Lung (tissue), 12 donors: ENCODE measurements around the gene MAN2A2. TPM values are rescaled to one million over a fixed set of nuclear protein-coding genes. Genes with fewer than 3 reads are reported as not detected.

ENCODE experiments used
- ATAC-seq: fragments of 200-7000 bp; cut with Tn5 transposase; one replicate; pipeline ENCODE4 v1.9.1; 2020; ENCODE audit warnings: moderate number of reproducible peaks; ENCODE audit not compliant: insufficient read depth, low FRiP score
- DNase-seq, 3 donors: peaks; one replicate each; pipeline ENCODE4 v3.0.0-alpha.2; 2013 to 2017
- H3K27ac ChIP-seq, 2 donors: one replicate each; pipeline ENCODE4 v1.5.1; 2013; ENCODE audit warnings: mild to moderate bottlenecking in 2 of 2, moderate library complexity in 2 of 2, control low read depth in 1 of 2, inconsistent platforms in 1 of 2, low read depth in 1 of 2, low read length in 1 of 2
- H3K27me3 ChIP-seq, 3 donors: one replicate each; pipeline ENCODE4 v1.5.1; 2013; ENCODE audit warnings: low read length in 2 of 3; ENCODE audit not compliant: control insufficient read depth in 3 of 3, insufficient read depth in 3 of 3
- H3K36me3 ChIP-seq, 4 donors: one replicate each; pipeline ENCODE4 v1.5.1; 2013; ENCODE audit warnings: low read length in 4 of 4, mild to moderate bottlenecking in 1 of 4, moderate library complexity in 1 of 4; ENCODE audit not compliant: control insufficient read depth in 4 of 4, insufficient read depth in 4 of 4
- H3K4me1 ChIP-seq, 5 donors: one replicate each; pipeline ENCODE4 v1.5.1; 2013; ENCODE audit warnings: low read length in 5 of 5, mild to moderate bottlenecking in 2 of 5, moderate library complexity in 1 of 5; ENCODE audit not compliant: control insufficient read depth in 5 of 5, insufficient read depth in 5 of 5
- H3K4me3 ChIP-seq: one replicate; pipeline ENCODE4 v1.5.1; 2013; ENCODE audit warnings: mild to moderate bottlenecking, control low read depth, moderate library complexity
- H3K9ac ChIP-seq, 2 donors: one replicate each; pipeline ENCODE4 v1.5.1; 2013; ENCODE audit warnings: low read length in 2 of 2, control low read depth in 1 of 2; ENCODE audit not compliant: insufficient read depth in 1 of 2
- H3K9me3 ChIP-seq, 4 donors: one replicate each; pipeline ENCODE4 v1.5.1; 2013; ENCODE audit warnings: low read length in 3 of 4, mild to moderate bottlenecking in 1 of 4, moderate library complexity in 1 of 4; ENCODE audit not compliant: control insufficient read depth in 4 of 4, insufficient read depth in 3 of 4
- WGBS, 2 donors: extraction: QIAGEN DNeasy Blood & Tissue Kit; methylation state at CpG; one replicate each; pipeline ENCODE4 v1.1.7; 2013; 5-methylcytosine and 5-hydroxymethylcytosine counted together
- polyA plus RNA-seq, 2 donors: library from polyadenylated mRNA; stranded (reverse); fragments of 200-250 nt; gene quantifications; one replicate each; pipeline ENCODE4 v1.2.1, GENCODE V29; 2013
- total RNA-seq, 2 donors: library from RNA; depleted of rRNA in 1 of 2; stranded (reverse); fragments of >200 nt in 1 of 2; gene quantifications; one replicate each; pipeline ENCODE4 v1.2.1, GENCODE V29; 2014 to 2021
- TF ChIP-seq, protein P1 (sequence below): IDR thresholded peaks from 2 replicates; pipeline ENCODE4 v1.5.1; 2012; ENCODE audit warnings: mild to moderate bottlenecking; ENCODE audit errors: control extremely low read depth, extremely low read depth
- donor health status: control.
- donor health status: control.
- donor health status: Bipolar disorder and iron deficiency.
- donor health status: healthy.
- donor health status: DM: yes; HTN: yes; CAD: no.

The MAN2A2 gene
- total and polyA plus RNA-seq, 4 donors, result 34.1 to 82.9 (median 60.1) TPM

DNA sequence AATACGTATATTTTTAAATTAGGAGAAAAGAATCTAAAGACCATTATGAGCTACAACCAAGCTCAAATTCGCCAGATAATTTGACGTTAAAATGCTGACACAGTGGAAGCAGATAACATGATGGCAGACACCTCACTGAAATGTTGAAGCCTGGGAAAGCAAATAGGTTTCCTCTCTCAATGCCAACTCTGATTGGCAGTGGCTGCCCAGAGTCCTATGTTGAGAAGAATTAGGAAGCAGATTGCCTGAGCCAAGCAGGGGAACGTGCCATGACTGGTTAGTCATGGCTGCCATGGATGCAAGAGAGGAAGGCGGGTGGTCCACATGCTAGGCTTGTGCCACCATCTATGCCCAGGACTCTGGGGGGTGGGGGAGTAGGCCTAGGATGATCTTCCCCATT lies 35.2 kb downstream of the MAN2A2 start:
- Histone ChIP-seq H3K36me3 (peaks cover 15 to 41% (median 33%) of the 10 kb centered on the region in 4 donors), H3K27me3 (no peaks in the 10 kb centered on the region), H3K4me1 (peaks cover 0 to 18% (median 7%) of the 10 kb centered on the region in 5 donors), H3K9me3 (no peaks in the 10 kb centered on the region), H3K9ac (no peak overlapping the region), H3K4me3 (no peak overlapping the region), H3K27ac (no peak overlapping the region)
- TF ChIP-seq, protein P1, sequence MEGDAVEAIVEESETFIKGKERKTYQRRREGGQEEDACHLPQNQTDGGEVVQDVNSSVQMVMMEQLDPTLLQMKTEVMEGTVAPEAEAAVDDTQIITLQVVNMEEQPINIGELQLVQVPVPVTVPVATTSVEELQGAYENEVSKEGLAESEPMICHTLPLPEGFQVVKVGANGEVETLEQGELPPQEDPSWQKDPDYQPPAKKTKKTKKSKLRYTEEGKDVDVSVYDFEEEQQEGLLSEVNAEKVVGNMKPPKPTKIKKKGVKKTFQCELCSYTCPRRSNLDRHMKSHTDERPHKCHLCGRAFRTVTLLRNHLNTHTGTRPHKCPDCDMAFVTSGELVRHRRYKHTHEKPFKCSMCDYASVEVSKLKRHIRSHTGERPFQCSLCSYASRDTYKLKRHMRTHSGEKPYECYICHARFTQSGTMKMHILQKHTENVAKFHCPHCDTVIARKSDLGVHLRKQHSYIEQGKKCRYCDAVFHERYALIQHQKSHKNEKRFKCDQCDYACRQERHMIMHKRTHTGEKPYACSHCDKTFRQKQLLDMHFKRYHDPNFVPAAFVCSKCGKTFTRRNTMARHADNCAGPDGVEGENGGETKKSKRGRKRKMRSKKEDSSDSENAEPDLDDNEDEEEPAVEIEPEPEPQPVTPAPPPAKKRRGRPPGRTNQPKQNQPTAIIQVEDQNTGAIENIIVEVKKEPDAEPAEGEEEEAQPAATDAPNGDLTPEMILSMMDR, result no peak
- ATAC-seq (no peak), DNase-seq (no peak)
- WGBS, 2 donors, result 92 to 98% methylated on average over 5 of the region's 5 CpGs

DNA sequence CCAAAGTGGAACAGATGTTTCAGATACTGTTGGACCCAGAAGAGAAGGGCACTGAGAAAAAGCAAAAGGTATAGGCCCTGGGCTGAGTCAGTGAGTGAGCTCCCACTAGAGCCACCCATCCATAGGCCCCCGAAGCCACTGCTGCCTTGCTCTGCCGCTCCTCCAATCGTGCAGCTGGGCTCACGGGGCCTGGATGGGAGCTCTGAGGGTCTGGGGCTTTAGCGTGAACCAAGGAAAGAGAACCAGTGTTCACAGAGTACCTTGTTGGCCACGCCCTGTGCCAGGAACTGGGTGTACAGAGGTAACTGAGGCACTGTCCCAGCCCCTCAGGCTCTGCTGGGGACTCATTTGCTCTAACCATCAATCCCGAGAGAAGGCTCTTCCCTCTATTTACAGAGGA lies 36.7 kb downstream of the MAN2A2 start:
- DNase-seq (no peak), ATAC-seq (no peak)
- Histone ChIP-seq H3K4me1 (peaks cover 0 to 14% (median 7%) of the 10 kb centered on the region in 5 donors), H3K4me3 (no peak overlapping the region), H3K9ac (no peak overlapping the region), H3K9me3 (no peaks in the 10 kb centered on the region), H3K27ac (no peak overlapping the region), H3K36me3 (peaks cover 25 to 44% (median 37%) of the 10 kb centered on the region in 4 donors), H3K27me3 (no peaks in the 10 kb centered on the region)
- 80 to 91% methylated on average over 6 to 7 of the region's 7 CpGs for WGBS, 2 donors
- TF ChIP-seq, protein P1, result no peak

DNA sequence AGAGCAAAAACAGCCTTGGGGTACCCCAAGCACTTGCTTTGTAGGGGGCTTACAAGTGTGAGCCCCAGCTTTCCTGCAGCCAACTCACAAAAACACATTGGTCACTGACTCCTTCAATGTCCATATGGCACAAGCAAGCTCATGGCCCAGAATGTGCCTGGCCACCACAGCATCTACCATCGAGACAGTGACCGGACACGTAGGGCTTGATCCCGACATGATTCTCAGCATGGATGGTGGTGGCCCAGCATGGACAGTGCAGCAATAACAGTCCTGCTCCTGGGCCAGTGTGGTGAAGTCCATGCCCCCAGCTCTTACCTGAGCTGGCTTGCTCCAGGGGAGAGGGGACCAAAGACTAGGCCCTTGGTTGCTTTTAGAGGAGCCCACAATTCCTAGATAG lies 37.9 kb downstream of the MAN2A2 start:
- WGBS, 2 donors, result 98 to 100% methylated on average over 4 of the region's 4 CpGs
- Histone ChIP-seq H3K27ac (no peak overlapping the region), H3K4me3 (no peak overlapping the region), H3K36me3 (peaks cover 29 to 49% (median 39%) of the 10 kb centered on the region in 4 donors), H3K27me3 (no peaks in the 10 kb centered on the region), H3K4me1 (peaks cover 0 to 8% (median 3%) of the 10 kb centered on the region in 5 donors), H3K9ac (no peak overlapping the region), H3K9me3 (no peaks in the 10 kb centered on the region)
- ATAC-seq (no peak), DNase-seq (no peak)
- TF ChIP-seq, protein P1, result no peak

DNA sequence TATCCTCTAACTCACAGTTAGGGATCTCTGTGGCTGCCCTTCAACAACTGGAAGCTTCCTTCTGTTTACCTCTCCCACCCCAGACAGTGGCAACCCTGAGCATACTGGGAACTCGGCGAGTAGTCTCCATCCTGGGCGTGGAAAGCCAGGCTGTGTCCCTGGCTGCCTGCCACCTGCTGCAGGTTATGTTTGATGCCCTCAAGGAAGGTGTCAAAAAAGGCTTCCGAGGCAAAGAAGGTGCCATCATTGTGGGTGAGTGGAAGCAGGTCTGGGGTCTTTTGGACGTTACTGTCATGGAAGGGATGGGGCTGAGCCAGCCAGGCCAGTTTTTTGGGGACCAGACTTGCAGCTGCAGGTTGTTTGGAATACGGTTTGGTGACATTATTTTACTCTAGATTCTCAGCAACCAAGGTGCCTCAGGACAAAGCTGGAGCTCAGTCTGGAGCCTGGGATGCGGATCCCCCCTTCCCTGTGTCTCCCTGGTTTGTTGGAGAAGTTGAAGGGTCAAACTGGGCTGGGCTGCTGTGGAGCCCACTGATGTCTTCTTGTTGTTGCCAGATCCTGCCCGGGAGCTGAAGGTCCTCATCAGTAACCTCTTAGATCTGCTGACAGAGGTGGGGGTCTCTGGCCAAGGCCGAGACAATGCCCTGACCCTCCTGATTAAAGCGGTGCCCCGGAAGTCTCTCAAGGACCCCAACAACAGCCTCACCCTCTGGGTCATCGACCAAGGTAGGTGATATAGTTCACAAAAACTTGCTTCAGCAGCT lies 39.4 kb downstream of the MAN2A2 start:
- TF ChIP-seq, protein P1, result no peak
- H3K9me3 ChIP-seq, result no peaks in the 10 kb centered on the region
- H3K9ac ChIP-seq, result no peak overlapping the region
- peaks cover 25 to 60% (median 39%) of the 10 kb centered on the region in 4 donors for H3K36me3 ChIP-seq
- H3K27ac ChIP-seq, result no peak overlapping the region
- no peak overlapping the region for H3K4me3 ChIP-seq
- H3K27me3 ChIP-seq, result no peaks in the 10 kb centered on the region
- H3K4me1 ChIP-seq, result no peaks in the 10 kb centered on the region
- no peak for DNase-seq
- ATAC-seq, result no peak
- WGBS, 2 donors, result 91 to 94% methylated on average over 12 of the region's 12 CpGs
